GM18873 (cell line): ENCODE measurements around the gene ITIH6.
"Not testable (repeated sequence)": the region's sequence is repeated elsewhere in the genome, so short reads cannot be mapped to it uniquely, and the experiment has no call there.

ENCODE experiments used
- ATAC-seq: cut with Tn5 transposase; IDR thresholded peaks from one replicate; pipeline ENCODE4 v1.9.1; 2021; ENCODE audit warnings: mild to moderate bottlenecking, moderate library complexity, moderate number of reproducible peaks; ENCODE audit not compliant: unreplicated experiment, low FRiP score

The ITIH6 gene

GRCh38 chrX:54798137-54798536, at the start of gene ITIH6:
TSS of gene ITIH6 (minus strand) at chrX:54798255. CDS start at chrX:54798210, 45 bp downstream.
- no peak for ATAC-seq

- not testable (repeated sequence) for ATAC-seq
These were observed 49.6 kb upstream of the ITIH6 start for GRCh38 chrX:54847700-54848099.

- no peak for ATAC-seq
These were observed 45.0 kb upstream of the ITIH6 start for GRCh38 chrX:54843050-54843449.

- ATAC-seq = no peak
These were observed 44.6 kb upstream of the ITIH6 start for GRCh38 chrX:54842607-54843006.

GRCh38 chrX:54841184-54841874, 43.3 kb upstream of the ITIH6 start:
- ATAC-seq = not testable (repeated sequence)

- no peak for ATAC-seq
These were observed 40.5 kb upstream of the ITIH6 start for GRCh38 chrX:54838583-54838982.

- ATAC-seq = no peak
These were observed 28.5 kb upstream of the ITIH6 start for GRCh38 chrX:54826598-54826997.

- ATAC-seq = no peak
These were observed 27.8 kb upstream of the ITIH6 start for GRCh38 chrX:54825716-54826438.

GRCh38 chrX:54824722-54825121, 26.7 kb upstream of the ITIH6 start:
- no peak for ATAC-seq

- ATAC-seq = no peak
These were observed 26.1 kb upstream of the ITIH6 start for GRCh38 chrX:54824195-54824594.

GRCh38 chrX:54821310-54821709, 23.3 kb upstream of the ITIH6 start:
- no peak for ATAC-seq

- ATAC-seq = no peak
These were observed 22.7 kb upstream of the ITIH6 start for GRCh38 chrX:54820737-54821136.

GRCh38 chrX:54819201-54819600, 21.1 kb upstream of the ITIH6 start:
- no peak for ATAC-seq

GRCh38 chrX:54818221-54818620, 20.2 kb upstream of the ITIH6 start:
- ATAC-seq = no peak

- ATAC-seq = no peak
These were observed 19.3 kb upstream of the ITIH6 start for GRCh38 chrX:54817220-54817820.

GRCh38 chrX:54812306-54812705, 14.3 kb upstream of the ITIH6 start:
- ATAC-seq = no peak

GRCh38 chrX:54811301-54811885, 13.3 kb upstream of the ITIH6 start:
- ATAC-seq = no peak

- no peak for ATAC-seq
These were observed 12.5 kb upstream of the ITIH6 start for GRCh38 chrX:54810532-54810931.

GRCh38 chrX:54808605-54809483, 10.8 kb upstream of the ITIH6 start:
- ATAC-seq = peak; percentile 75

- ATAC-seq = no peak
These were observed 10.1 kb upstream of the ITIH6 start for GRCh38 chrX:54808109-54808604.
